ENCODE data around the gene BMPR2.

BMPR2 gene

DNA sequence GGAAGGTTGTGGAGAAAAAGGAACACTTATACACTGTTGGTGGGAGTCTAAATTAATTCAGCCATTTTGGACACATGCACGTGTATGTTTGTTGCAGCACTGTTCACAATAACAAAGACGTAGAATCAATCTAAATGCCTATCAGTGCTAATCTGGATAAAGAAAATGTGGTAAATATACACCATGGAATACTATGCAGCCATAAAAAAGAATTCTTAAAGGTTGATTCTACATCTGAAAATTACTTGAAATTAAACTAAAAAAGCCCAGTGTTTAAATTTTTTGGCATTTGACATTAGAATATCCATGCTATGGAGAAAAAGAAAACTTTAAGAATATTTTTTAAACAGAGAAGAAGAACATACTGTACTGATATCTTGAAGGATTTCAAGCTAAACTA lies 84.0 kb downstream of the BMPR2 start:
- TF ChIP-seq, protein P1, sequence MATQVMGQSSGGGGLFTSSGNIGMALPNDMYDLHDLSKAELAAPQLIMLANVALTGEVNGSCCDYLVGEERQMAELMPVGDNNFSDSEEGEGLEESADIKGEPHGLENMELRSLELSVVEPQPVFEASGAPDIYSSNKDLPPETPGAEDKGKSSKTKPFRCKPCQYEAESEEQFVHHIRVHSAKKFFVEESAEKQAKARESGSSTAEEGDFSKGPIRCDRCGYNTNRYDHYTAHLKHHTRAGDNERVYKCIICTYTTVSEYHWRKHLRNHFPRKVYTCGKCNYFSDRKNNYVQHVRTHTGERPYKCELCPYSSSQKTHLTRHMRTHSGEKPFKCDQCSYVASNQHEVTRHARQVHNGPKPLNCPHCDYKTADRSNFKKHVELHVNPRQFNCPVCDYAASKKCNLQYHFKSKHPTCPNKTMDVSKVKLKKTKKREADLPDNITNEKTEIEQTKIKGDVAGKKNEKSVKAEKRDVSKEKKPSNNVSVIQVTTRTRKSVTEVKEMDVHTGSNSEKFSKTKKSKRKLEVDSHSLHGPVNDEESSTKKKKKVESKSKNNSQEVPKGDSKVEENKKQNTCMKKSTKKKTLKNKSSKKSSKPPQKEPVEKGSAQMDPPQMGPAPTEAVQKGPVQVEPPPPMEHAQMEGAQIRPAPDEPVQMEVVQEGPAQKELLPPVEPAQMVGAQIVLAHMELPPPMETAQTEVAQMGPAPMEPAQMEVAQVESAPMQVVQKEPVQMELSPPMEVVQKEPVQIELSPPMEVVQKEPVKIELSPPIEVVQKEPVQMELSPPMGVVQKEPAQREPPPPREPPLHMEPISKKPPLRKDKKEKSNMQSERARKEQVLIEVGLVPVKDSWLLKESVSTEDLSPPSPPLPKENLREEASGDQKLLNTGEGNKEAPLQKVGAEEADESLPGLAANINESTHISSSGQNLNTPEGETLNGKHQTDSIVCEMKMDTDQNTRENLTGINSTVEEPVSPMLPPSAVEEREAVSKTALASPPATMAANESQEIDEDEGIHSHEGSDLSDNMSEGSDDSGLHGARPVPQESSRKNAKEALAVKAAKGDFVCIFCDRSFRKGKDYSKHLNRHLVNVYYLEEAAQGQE (IDR thresholded peaks at IDR 0.05; ENCODE audit: low read depth), result no peak
- TF ChIP-seq TEAD4 (IDR thresholded peaks at IDR 0.05), result no peak
- no peak for TF ChIP-seq TCF12 (IDR thresholded peaks at IDR 0.05; ENCODE audit: low read depth)
- no peak for TF ChIP-seq CEBPB (IDR thresholded peaks at IDR 0.05)
- no peak for TF ChIP-seq YY1 (IDR thresholded peaks at IDR 0.05; ENCODE audit: low read depth)
- TF ChIP-seq EGR1 (IDR thresholded peaks at IDR 0.05), result no peak
- TF ChIP-seq, protein P2, sequence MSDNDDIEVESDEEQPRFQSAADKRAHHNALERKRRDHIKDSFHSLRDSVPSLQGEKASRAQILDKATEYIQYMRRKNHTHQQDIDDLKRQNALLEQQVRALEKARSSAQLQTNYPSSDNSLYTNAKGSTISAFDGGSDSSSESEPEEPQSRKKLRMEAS (IDR thresholded peaks at IDR 0.05), result no peak
- no peak for TF ChIP-seq FOXM1 (IDR thresholded peaks at IDR 0.05; ENCODE audit: borderline replicate concordance, low read depth)
- TF ChIP-seq CREB1 (IDR thresholded peaks at IDR 0.05; ENCODE audit: low read depth), result no peak
- TF ChIP-seq, protein P3, sequence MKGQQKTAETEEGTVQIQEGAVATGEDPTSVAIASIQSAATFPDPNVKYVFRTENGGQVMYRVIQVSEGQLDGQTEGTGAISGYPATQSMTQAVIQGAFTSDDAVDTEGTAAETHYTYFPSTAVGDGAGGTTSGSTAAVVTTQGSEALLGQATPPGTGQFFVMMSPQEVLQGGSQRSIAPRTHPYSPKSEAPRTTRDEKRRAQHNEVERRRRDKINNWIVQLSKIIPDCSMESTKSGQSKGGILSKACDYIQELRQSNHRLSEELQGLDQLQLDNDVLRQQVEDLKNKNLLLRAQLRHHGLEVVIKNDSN (IDR thresholded peaks at IDR 0.05), result no peak
- no peak for TF ChIP-seq RAD21 (IDR thresholded peaks at IDR 0.05; ENCODE audit: low read depth)
- TF ChIP-seq ZBTB7A (IDR thresholded peaks at IDR 0.05; ENCODE audit: low read depth), result no peak
- TF ChIP-seq EP300 (IDR thresholded peaks at IDR 0.05; ENCODE audit: borderline replicate concordance), result no peak
- TF ChIP-seq NFIC (IDR thresholded peaks at IDR 0.05), result no peak
- no peak for TF ChIP-seq TAF1 (IDR thresholded peaks at IDR 0.05; ENCODE audit: low read depth)

DNA sequence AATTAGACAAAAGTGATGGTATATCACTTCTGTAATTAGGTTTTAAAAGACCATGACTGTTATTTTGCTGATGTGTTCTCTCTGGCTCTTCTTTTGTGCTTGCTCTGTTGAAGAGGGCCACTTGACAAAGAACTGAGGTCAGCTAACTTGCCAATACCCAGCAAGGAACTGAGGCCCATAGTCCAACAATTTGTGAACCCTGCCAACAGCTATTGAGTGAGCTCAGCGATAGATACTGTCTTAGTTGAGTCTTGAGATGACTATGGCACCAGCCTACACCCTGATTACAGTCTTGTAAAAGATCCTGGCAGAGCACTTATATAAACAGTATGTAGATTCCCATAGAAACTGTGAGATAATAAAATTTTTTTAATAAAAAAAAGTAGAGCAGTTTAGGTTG lies 103.0 kb downstream of the BMPR2 start:
- TF ChIP-seq RAD21 (IDR thresholded peaks at IDR 0.05; ENCODE audit: low read depth) (no peak), TAF1 (IDR thresholded peaks at IDR 0.05; ENCODE audit: low read depth) (no peak), TCF12 (IDR thresholded peaks at IDR 0.05; ENCODE audit: low read depth) (no peak), EGR1 (IDR thresholded peaks at IDR 0.05) (no peak), CREB1 (IDR thresholded peaks at IDR 0.05; ENCODE audit: low read depth) (no peak), YY1 (IDR thresholded peaks at IDR 0.05; ENCODE audit: low read depth) (no peak), ZBTB7A (IDR thresholded peaks at IDR 0.05; ENCODE audit: low read depth) (no peak), TEAD4 (IDR thresholded peaks at IDR 0.05) (no peak), NFIC (IDR thresholded peaks at IDR 0.05) (no peak)
- TF ChIP-seq, protein P1 (IDR thresholded peaks at IDR 0.05; ENCODE audit: low read depth), result no peak
- TF ChIP-seq, protein P3 (IDR thresholded peaks at IDR 0.05), result no peak

DNA sequence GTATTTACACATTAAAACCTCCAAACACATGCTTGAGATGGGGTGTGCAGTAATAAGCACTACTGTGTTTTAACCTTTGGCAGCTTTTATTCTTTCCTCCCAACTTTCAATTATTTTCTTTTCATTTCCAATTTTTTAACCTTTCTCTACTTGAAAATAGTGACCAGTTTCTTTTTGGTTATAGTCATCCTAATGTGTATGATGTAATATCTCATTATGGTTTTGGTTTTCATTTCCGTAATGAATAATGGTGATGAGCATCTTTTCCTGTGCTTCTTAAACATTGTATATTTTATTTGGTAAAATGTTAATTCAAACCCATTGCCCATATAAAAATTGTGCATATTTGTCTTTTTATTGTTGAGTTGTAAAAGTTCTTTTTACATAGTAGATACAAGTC lies 103.5 kb downstream of the BMPR2 start:
- no peak for TF ChIP-seq CEBPB (IDR thresholded peaks at IDR 0.05)
- no peak for TF ChIP-seq FOXM1 (IDR thresholded peaks at IDR 0.05; ENCODE audit: borderline replicate concordance, low read depth)
- TF ChIP-seq, protein P2 (IDR thresholded peaks at IDR 0.05), result no peak
- TF ChIP-seq TEAD4 (IDR thresholded peaks at IDR 0.05), result no peak
- TF ChIP-seq CREB1 (IDR thresholded peaks at IDR 0.05; ENCODE audit: low read depth), result no peak
- TF ChIP-seq EP300 (IDR thresholded peaks at IDR 0.05; ENCODE audit: borderline replicate concordance), result no peak
- TF ChIP-seq TCF12 (IDR thresholded peaks at IDR 0.05; ENCODE audit: low read depth), result no peak
- TF ChIP-seq, protein P1 (IDR thresholded peaks at IDR 0.05; ENCODE audit: low read depth), result no peak
- TF ChIP-seq TAF1 (IDR thresholded peaks at IDR 0.05; ENCODE audit: low read depth), result no peak
- no peak for TF ChIP-seq ZBTB7A (IDR thresholded peaks at IDR 0.05; ENCODE audit: low read depth)
- no peak for TF ChIP-seq YY1 (IDR thresholded peaks at IDR 0.05; ENCODE audit: low read depth)
- TF ChIP-seq, protein P3 (IDR thresholded peaks at IDR 0.05), result no peak
- TF ChIP-seq EGR1 (IDR thresholded peaks at IDR 0.05), result no peak
- no peak for TF ChIP-seq NFIC (IDR thresholded peaks at IDR 0.05)
- TF ChIP-seq RAD21 (IDR thresholded peaks at IDR 0.05; ENCODE audit: low read depth), result no peak

DNA sequence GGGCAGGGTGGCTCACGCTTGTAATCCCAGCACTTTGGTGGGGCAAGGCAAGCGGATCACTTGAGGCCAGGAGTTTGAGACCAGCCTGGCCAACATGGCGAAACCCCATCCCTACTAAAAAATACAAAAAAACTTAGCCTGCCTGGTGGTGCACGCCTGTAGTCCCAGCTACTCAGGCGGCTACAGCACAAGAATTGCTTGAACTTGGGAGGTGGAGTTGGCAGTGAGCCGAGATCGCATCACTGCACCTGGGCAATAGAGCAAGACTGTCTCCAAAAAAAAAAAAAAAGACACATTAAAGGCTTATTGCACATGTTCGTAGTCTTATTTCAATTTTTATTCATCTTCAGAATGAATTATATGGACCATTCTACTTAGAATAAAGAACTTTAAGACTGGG lies 110.2 kb downstream of the BMPR2 start:
- TF ChIP-seq NFIC (IDR thresholded peaks at IDR 0.05) (peak; percentile 55), EP300 (IDR thresholded peaks at IDR 0.05; ENCODE audit: borderline replicate concordance) (no peak)

Data from Ishikawa (cell line).